Large intestine (tissue), 3 donors: ENCODE data around the gene LIPH. TPM values are rescaled to one million over a fixed set of nuclear protein-coding genes. Genes with fewer than 3 reads are reported as not detected.
"Not testable (repeated sequence)": the region's sequence is repeated elsewhere in the genome, so short reads cannot be mapped to it uniquely, and the experiment has no call there.

Experiments
- DNase-seq, 2 donors: peaks; one replicate each; pipeline versions ENCODE4 v3.0.0 to v3.0.0-alpha.2; 2013
- H3K27ac ChIP-seq: one replicate; pipeline ENCODE4 v1.5.1; 2013; ENCODE audit warnings: low read length
- H3K27me3 ChIP-seq: 2 replicates; pipeline ENCODE4 v1.6.1; 2013; ENCODE audit warnings: low read length; ENCODE audit not compliant: control insufficient read depth, insufficient read depth
- H3K36me3 ChIP-seq: 2 replicates; pipeline ENCODE4 v1.6.1; 2013; ENCODE audit warnings: low read length; ENCODE audit not compliant: control insufficient read depth, insufficient read depth
- H3K4me1 ChIP-seq: one replicate; pipeline ENCODE4 v1.6.1; 2013; ENCODE audit warnings: low read length; ENCODE audit not compliant: control insufficient read depth, insufficient read depth
- H3K4me3 ChIP-seq: one replicate; pipeline ENCODE4 v1.5.1; 2013; ENCODE audit warnings: low read length
- H3K9me3 ChIP-seq: one replicate; pipeline ENCODE4 v1.6.1; 2013; ENCODE audit warnings: mild to moderate bottlenecking, low read depth, low read length, moderate library complexity; ENCODE audit not compliant: control insufficient read depth
- WGBS: methylation state at CpG from one replicate; pipeline ENCODE4 v1.1.5; 2013; ENCODE audit warnings: low lambda C conversion rate; ENCODE audit not compliant: insufficient coverage; 5-methylcytosine and 5-hydroxymethylcytosine counted together
- polyA plus RNA-seq: library from polyadenylated mRNA; unstranded; fragments of 120-200 nt; gene quantifications from one replicate; pipeline ENCODE4 v1.2.1, GENCODE V29; 2013

Gene LIPH
- polyA plus RNA-seq, 1 donor: 6.9 TPM

GRCh38 chr3:185498503-185499396 is 53.6 kb downstream of the LIPH start, which contains the start of gene TMEM41A:
Gene TMEM41A, minus strand, starts transcription at chr3:185499035. Its CDS starts 74 bp downstream, at chr3:185498961.
- peak within 1 kb of the TSS; percentile 100 for H3K27ac ChIP-seq
- H3K27me3 ChIP-seq: no peaks in the 10 kb centered on the region
- peaks cover 33% of the 10 kb centered on the region for H3K36me3 ChIP-seq
- peak; percentile 94 to 95 for DNase-seq
- H3K9me3 ChIP-seq: peaks cover 6% of the 10 kb centered on the region
- no CpG with 5 or more reads among the region's 82 CpGs for WGBS
- peaks cover 24% of the 10 kb centered on the region for H3K4me1 ChIP-seq
- peak within 1 kb of the TSS; percentile 99 for H3K4me3 ChIP-seq

GRCh38 chr3:185490241-185490640 is 62.1 kb downstream of the LIPH start:
- Histone ChIP-seq H3K27me3 (no peaks in the 10 kb centered on the region), H3K9me3 (no peaks in the 10 kb centered on the region), H3K4me3 (no peak overlapping the region), H3K36me3 (peaks cover 68% of the 10 kb centered on the region), H3K27ac (peak overlapping the region; percentile 73), H3K4me1 (peaks cover 19% of the 10 kb centered on the region)
- WGBS: no CpG with 5 or more reads among the region's 4 CpGs
- no peak for DNase-seq

GRCh38 chr3:185489462-185489861 is 62.9 kb downstream of the LIPH start:
- peaks cover 19% of the 10 kb centered on the region for H3K4me1 ChIP-seq
- DNase-seq: peak; percentile 89 to 94
- peaks cover 65% of the 10 kb centered on the region for H3K36me3 ChIP-seq
- H3K27ac ChIP-seq: peak overlapping the region; percentile 73
- no CpG with 5 or more reads among the region's 3 CpGs for WGBS
- H3K27me3 ChIP-seq: no peaks in the 10 kb centered on the region
- H3K4me3 ChIP-seq: no peak overlapping the region
- no peaks in the 10 kb centered on the region for H3K9me3 ChIP-seq

- DNase-seq: no peak
- Histone ChIP-seq H3K27ac (peak overlapping the region; percentile 73), H3K9me3 (no peaks in the 10 kb centered on the region), H3K36me3 (peaks cover 60% of the 10 kb centered on the region), H3K4me1 (peaks cover 19% of the 10 kb centered on the region), H3K27me3 (no peaks in the 10 kb centered on the region), H3K4me3 (no peak overlapping the region)
- no CpG with 5 or more reads among the region's 5 CpGs for WGBS
These were observed 63.9 kb downstream of the LIPH start for GRCh38 chr3:185488465-185488864.

- peaks cover 19% of the 10 kb centered on the region for H3K4me1 ChIP-seq
- no peak overlapping the region for H3K27ac ChIP-seq
- H3K27me3 ChIP-seq: no peaks in the 10 kb centered on the region
- H3K9me3 ChIP-seq: no peaks in the 10 kb centered on the region
- no peak for DNase-seq
- H3K36me3 ChIP-seq: peaks cover 57% of the 10 kb centered on the region
- H3K4me3 ChIP-seq: no peak overlapping the region
- WGBS: no CpG with 5 or more reads among the region's 5 CpGs
These were observed 66.0 kb downstream of the LIPH start for GRCh38 chr3:185486394-185486793.

GRCh38 chr3:185484296-185484695 is 68.1 kb downstream of the LIPH start:
- peaks cover 9% of the 10 kb centered on the region for H3K4me1 ChIP-seq
- no peaks in the 10 kb centered on the region for H3K27me3 ChIP-seq
- peaks cover 62% of the 10 kb centered on the region for H3K36me3 ChIP-seq
- H3K27ac ChIP-seq: no peak overlapping the region
- no peaks in the 10 kb centered on the region for H3K9me3 ChIP-seq
- DNase-seq: no peak
- H3K4me3 ChIP-seq: no peak overlapping the region
- WGBS: no CpG with 5 or more reads among the region's 3 CpGs

GRCh38 chr3:185479373-185479945 is 72.9 kb downstream of the LIPH start:
- no peak overlapping the region for H3K4me3 ChIP-seq
- H3K27me3 ChIP-seq: no peaks in the 10 kb centered on the region
- DNase-seq: no peak
- no peaks in the 10 kb centered on the region for H3K9me3 ChIP-seq
- H3K27ac ChIP-seq: no peak overlapping the region
- no CpG with 5 or more reads among the region's 2 CpGs for WGBS
- H3K4me1 ChIP-seq: no peaks in the 10 kb centered on the region
- peaks cover 69% of the 10 kb centered on the region for H3K36me3 ChIP-seq

- peaks cover 76% of the 10 kb centered on the region for H3K36me3 ChIP-seq
- no CpG with 5 or more reads among the region's 3 CpGs for WGBS
- H3K4me1 ChIP-seq: no peaks in the 10 kb centered on the region
- no peak overlapping the region for H3K27ac ChIP-seq
- H3K27me3 ChIP-seq: no peaks in the 10 kb centered on the region
- DNase-seq: peak in 1 of 2 donors; percentile 24
- H3K4me3 ChIP-seq: no peak overlapping the region
- no peaks in the 10 kb centered on the region for H3K9me3 ChIP-seq
These were observed 75.1 kb downstream of the LIPH start for GRCh38 chr3:185477316-185477715.

- no CpG with 5 or more reads among the region's 6 CpGs for WGBS
- not testable (repeated sequence) for H3K4me1 ChIP-seq
These were observed 77.5 kb downstream of the LIPH start for GRCh38 chr3:185474922-185475321.

GRCh38 chr3:185473290-185473815 is 79.0 kb downstream of the LIPH start:
- no peaks in the 10 kb centered on the region for H3K9me3 ChIP-seq
- H3K27me3 ChIP-seq: no peaks in the 10 kb centered on the region
- no peak for DNase-seq
- WGBS: no CpG with 5 or more reads among the region's 15 CpGs
- no peak overlapping the region for H3K4me3 ChIP-seq
- peaks cover 59% of the 10 kb centered on the region for H3K36me3 ChIP-seq
- no peak overlapping the region for H3K27ac ChIP-seq
- no peaks in the 10 kb centered on the region for H3K4me1 ChIP-seq

More at GRCh38 chr3:185474922-185475321, 77.5 kb downstream of the LIPH start:
- not testable (repeated sequence) for DNase-seq, H3K27ac ChIP-seq, H3K9me3 ChIP-seq, H3K4me3 ChIP-seq, H3K27me3 ChIP-seq
- peaks cover 59% of the 10 kb centered on the region for H3K36me3 ChIP-seq
